ENCODE data around the gene TTC1. TPM values are rescaled to one million over a fixed set of nuclear protein-coding genes. Genes with fewer than 3 reads are reported as not detected.
"Not testable (repeated sequence)": the region's sequence is repeated elsewhere in the genome, so short reads cannot be mapped to it uniquely, and the experiment has no call there.

TTC1 gene
- total RNA-seq, 1 experiment from 2014 or later = 30.5 TPM

GRCh38 chr5:160069120-160069519 lies 60.2 kb downstream of the TTC1 start:
- DNase-seq (ENCODE audit: low read depth); in situ Hi-C loops (cut with HindIII; ENCODE audit: low pct_unique_long_range_greater_than_20kb, low sequenced_read_pairs): not testable (repeated sequence)

GRCh38 chr5:160071516-160071915 lies 62.6 kb downstream of the TTC1 start:
- DNase-seq (ENCODE audit: low read depth) = no peak
- in situ Hi-C loops (cut with HindIII; ENCODE audit: low pct_unique_long_range_greater_than_20kb, low sequenced_read_pairs) = no loop called here

GRCh38 chr5:160071916-160072315 lies 63.0 kb downstream of the TTC1 start:
- in situ Hi-C loops (cut with HindIII; ENCODE audit: low pct_unique_long_range_greater_than_20kb, low sequenced_read_pairs) = no loop called here
- no peak for DNase-seq (ENCODE audit: low read depth)

- no peak for DNase-seq (ENCODE audit: low read depth)
- in situ Hi-C loops (cut with HindIII; ENCODE audit: low pct_unique_long_range_greater_than_20kb, low sequenced_read_pairs) = no loop called here
Observed at GRCh38 chr5:160075073-160075472, 66.1 kb downstream of the TTC1 start.

GRCh38 chr5:160076997-160077396 lies 68.1 kb downstream of the TTC1 start:
- in situ Hi-C loops (cut with HindIII; ENCODE audit: low pct_unique_long_range_greater_than_20kb, low sequenced_read_pairs) = no loop called here
- DNase-seq (ENCODE audit: low read depth) = no peak

GRCh38 chr5:160079753-160080152 lies 70.8 kb downstream of the TTC1 start:
- in situ Hi-C loops (cut with HindIII; ENCODE audit: low pct_unique_long_range_greater_than_20kb, low sequenced_read_pairs) = no loop called here
- DNase-seq (ENCODE audit: low read depth) = no peak

GRCh38 chr5:160081495-160081894 lies 72.6 kb downstream of the TTC1 start:
- in situ Hi-C loops (cut with HindIII; ENCODE audit: low pct_unique_long_range_greater_than_20kb, low sequenced_read_pairs) = no loop called here
- DNase-seq (ENCODE audit: low read depth) = no peak

- in situ Hi-C loops (cut with HindIII; ENCODE audit: low pct_unique_long_range_greater_than_20kb, low sequenced_read_pairs) = no loop called here
- peak; percentile 69 for DNase-seq (ENCODE audit: low read depth)
Observed at GRCh38 chr5:160082614-160083500, 73.9 kb downstream of the TTC1 start.

GRCh38 chr5:160083501-160083900 lies 74.6 kb downstream of the TTC1 start:
- DNase-seq (ENCODE audit: low read depth) = no peak
- in situ Hi-C loops (cut with HindIII; ENCODE audit: low pct_unique_long_range_greater_than_20kb, low sequenced_read_pairs) = no loop called here

GRCh38 chr5:160084144-160084543 lies 75.2 kb downstream of the TTC1 start:
- DNase-seq (ENCODE audit: low read depth) = no peak
- in situ Hi-C loops (cut with HindIII; ENCODE audit: low pct_unique_long_range_greater_than_20kb, low sequenced_read_pairs) = no loop called here

GRCh38 chr5:160087199-160087598 lies 78.3 kb downstream of the TTC1 start:
- peak; percentile 42 for DNase-seq (ENCODE audit: low read depth)
- in situ Hi-C loops (cut with HindIII; ENCODE audit: low pct_unique_long_range_greater_than_20kb, low sequenced_read_pairs) = no loop called here

- in situ Hi-C loops (cut with HindIII; ENCODE audit: low pct_unique_long_range_greater_than_20kb, low sequenced_read_pairs) = no loop called here
- no peak for DNase-seq (ENCODE audit: low read depth)
Observed at GRCh38 chr5:160088805-160089204, 79.9 kb downstream of the TTC1 start.

- in situ Hi-C loops (cut with HindIII; ENCODE audit: low pct_unique_long_range_greater_than_20kb, low sequenced_read_pairs) = no loop called here
- no peak for DNase-seq (ENCODE audit: low read depth)
Observed at GRCh38 chr5:160089531-160089930, 80.6 kb downstream of the TTC1 start.

GRCh38 chr5:160090059-160090458 lies 81.1 kb downstream of the TTC1 start:
- no peak for DNase-seq (ENCODE audit: low read depth)
- in situ Hi-C loops (cut with HindIII; ENCODE audit: low pct_unique_long_range_greater_than_20kb, low sequenced_read_pairs) = no loop called here

GRCh38 chr5:160092514-160092913 lies 83.6 kb downstream of the TTC1 start:
- in situ Hi-C loops (cut with HindIII; ENCODE audit: low pct_unique_long_range_greater_than_20kb, low sequenced_read_pairs) = no loop called here
- DNase-seq (ENCODE audit: low read depth) = no peak

GRCh38 chr5:160092960-160093707 lies 84.2 kb downstream of the TTC1 start:
- in situ Hi-C loops (cut with HindIII; ENCODE audit: low pct_unique_long_range_greater_than_20kb, low sequenced_read_pairs) = no loop called here

GRCh38 chr5:160096178-160096577 lies 87.2 kb downstream of the TTC1 start:
- in situ Hi-C loops (cut with HindIII; ENCODE audit: low pct_unique_long_range_greater_than_20kb, low sequenced_read_pairs) = no loop called here
- no peak for DNase-seq (ENCODE audit: low read depth)

More at GRCh38 chr5:160092960-160093707, 84.2 kb downstream of the TTC1 start:
- no peak for DNase-seq (ENCODE audit: low read depth)

GRCh38 chr5:160097991-160098390 lies 89.1 kb downstream of the TTC1 start:
- in situ Hi-C loops (cut with HindIII; ENCODE audit: low pct_unique_long_range_greater_than_20kb, low sequenced_read_pairs) = no loop called here
- DNase-seq (ENCODE audit: low read depth) = no peak

- in situ Hi-C loops (cut with HindIII; ENCODE audit: low pct_unique_long_range_greater_than_20kb, low sequenced_read_pairs) = no loop called here
- DNase-seq (ENCODE audit: low read depth) = no peak
Observed at GRCh38 chr5:160105686-160106360, 96.9 kb downstream of the TTC1 start.
